Measurements from ENCODE around the gene PPP1R16B.

Gene PPP1R16B

DNA sequence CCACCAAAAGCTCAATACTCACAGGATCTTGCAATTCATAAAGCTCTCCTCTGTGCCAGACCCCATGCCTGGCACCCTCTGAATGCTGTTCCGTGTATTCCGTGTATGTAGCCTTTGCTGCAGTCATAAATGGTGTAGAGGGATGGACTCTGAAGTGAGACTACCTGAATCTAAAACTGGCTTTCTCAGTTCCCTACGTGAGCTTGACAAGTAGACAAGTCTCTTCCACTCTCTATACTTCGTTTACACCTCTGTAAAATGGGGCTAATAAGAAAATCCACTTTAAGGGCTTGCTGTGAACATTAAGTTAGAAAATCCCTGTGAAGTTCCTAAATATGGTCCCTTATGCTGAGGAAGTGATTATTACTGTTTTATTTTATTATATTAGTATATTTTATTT, 31.5 kb downstream of the PPP1R16B start:
- no peaks in the 10 kb centered on the region for H3K27me3 ChIP-seq (ENCODE audit: insufficient read depth, low read length)
- no peaks in the 10 kb centered on the region for H3K9me3 ChIP-seq (ENCODE audit: low read length)
- H3K4me1 ChIP-seq (ENCODE audit: insufficient read depth, low read length) = peaks cover 5% of the 10 kb centered on the region
- H2AFZ ChIP-seq (ENCODE audit: low read depth, low read length) = no peak overlapping the region
- H3K4me3 ChIP-seq (ENCODE audit: low read length) = no peak overlapping the region
- H3K36me3 ChIP-seq (ENCODE audit: insufficient read depth, low read length) = no peaks in the 10 kb centered on the region

DNA sequence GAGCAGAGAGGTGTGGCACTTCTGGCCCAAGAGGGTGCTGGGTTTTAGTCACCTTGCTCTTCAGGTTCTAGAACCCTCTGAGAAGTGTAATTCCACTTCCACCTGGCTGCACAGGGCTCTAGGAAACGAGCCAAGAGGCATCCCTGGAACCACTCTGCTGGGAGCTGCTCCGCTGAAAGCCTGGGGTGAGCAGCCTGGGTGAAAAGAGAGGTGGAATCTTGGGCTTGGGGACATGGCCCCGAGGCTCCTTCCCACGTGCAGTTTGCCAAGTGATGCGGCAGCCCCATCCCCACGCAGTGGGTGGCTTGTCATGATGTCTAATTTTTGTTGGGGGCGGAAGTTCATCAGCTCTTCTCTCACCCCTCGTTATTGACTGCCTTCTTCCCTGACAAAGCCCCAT, 32.8 kb downstream of the PPP1R16B start:
- peaks cover 5% of the 10 kb centered on the region for H3K4me1 ChIP-seq (ENCODE audit: insufficient read depth, low read length)
- H3K4me3 ChIP-seq (ENCODE audit: low read length) = no peak overlapping the region
- no peaks in the 10 kb centered on the region for H3K36me3 ChIP-seq (ENCODE audit: insufficient read depth, low read length)

DNA sequence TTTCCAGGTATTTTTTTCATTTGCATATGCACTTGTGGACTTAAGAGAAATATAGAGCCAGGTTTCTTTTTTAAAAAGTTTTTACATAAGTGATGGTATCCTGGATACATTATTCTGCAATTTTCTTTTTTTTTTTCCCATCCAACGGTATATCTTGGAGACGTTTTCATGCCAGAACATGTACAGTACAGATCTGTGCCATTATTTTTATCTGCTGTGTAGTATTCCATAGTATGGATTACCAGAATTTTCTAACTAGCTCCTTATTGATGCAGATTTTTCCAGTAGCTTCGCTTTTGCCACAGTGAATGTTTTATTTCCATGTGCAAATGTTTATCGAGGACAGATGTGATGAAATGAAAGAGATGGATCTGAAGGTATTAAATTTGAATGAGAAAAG, 34.1 kb downstream of the PPP1R16B start:
- Histone ChIP-seq H3K36me3 (ENCODE audit: insufficient read depth, low read length) (no peaks in the 10 kb centered on the region), H3K9me3 (ENCODE audit: low read length) (no peaks in the 10 kb centered on the region), H3K27me3 (ENCODE audit: insufficient read depth, low read length) (no peaks in the 10 kb centered on the region), H2AFZ (ENCODE audit: low read depth, low read length) (no peak overlapping the region), H3K4me1 (ENCODE audit: insufficient read depth, low read length) (peaks cover 5% of the 10 kb centered on the region), H3K4me3 (ENCODE audit: low read length) (no peak overlapping the region)

More for the DNA sequence above, 32.8 kb downstream of the PPP1R16B start:
- no peaks in the 10 kb centered on the region for H3K9me3 ChIP-seq (ENCODE audit: low read length)
- H2AFZ ChIP-seq (ENCODE audit: low read depth, low read length) = no peak overlapping the region
- H3K27me3 ChIP-seq (ENCODE audit: insufficient read depth, low read length) = no peaks in the 10 kb centered on the region

DNA sequence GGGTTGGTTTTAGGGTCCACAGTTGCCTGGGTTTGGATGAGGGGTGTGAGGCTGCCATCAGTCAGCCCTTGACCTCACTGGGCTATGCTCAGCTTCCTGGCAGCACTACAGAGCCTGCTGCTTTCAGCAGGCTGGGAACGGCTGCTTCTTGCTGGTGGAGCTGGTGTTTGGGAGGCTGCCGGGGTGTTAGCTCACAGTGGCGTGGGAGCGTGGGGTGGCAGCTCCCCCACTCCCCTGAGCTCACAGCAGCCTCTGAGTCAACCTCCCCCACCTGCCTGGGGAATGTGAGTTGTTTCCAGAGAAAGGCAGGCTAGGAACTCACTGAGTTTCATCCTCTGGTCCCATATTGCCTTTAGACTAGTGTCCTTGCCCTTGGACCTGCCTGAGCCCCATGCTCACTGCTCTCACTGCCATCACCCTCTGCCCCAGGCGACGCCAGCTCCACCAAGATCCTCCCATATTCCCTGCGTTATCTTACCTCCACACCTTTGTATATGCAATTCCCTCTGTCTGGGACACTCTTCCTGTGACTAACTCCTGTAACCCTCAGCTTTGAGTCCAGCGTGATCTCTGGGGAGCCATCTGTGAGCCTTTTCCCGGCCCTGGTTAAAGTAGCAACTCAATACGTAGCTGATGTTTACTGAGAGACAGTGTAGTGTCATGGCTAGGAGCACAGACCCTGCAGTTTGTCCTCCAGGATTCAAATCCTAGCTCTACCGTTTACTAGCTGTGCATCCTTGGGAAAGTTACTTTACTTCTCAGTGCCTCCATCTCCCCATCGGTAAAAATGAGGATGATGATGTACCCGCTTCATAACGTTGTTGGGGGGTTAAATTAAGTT, 34.8 kb downstream of the PPP1R16B start:
- Histone ChIP-seq H2AFZ (ENCODE audit: low read depth, low read length) (no peak overlapping the region), H3K4me3 (ENCODE audit: low read length) (no peak overlapping the region), H3K9me3 (ENCODE audit: low read length) (no peaks in the 10 kb centered on the region), H3K4me1 (ENCODE audit: insufficient read depth, low read length) (no peaks in the 10 kb centered on the region), H3K36me3 (ENCODE audit: insufficient read depth, low read length) (no peaks in the 10 kb centered on the region), H3K27me3 (ENCODE audit: insufficient read depth, low read length) (no peaks in the 10 kb centered on the region)

DNA sequence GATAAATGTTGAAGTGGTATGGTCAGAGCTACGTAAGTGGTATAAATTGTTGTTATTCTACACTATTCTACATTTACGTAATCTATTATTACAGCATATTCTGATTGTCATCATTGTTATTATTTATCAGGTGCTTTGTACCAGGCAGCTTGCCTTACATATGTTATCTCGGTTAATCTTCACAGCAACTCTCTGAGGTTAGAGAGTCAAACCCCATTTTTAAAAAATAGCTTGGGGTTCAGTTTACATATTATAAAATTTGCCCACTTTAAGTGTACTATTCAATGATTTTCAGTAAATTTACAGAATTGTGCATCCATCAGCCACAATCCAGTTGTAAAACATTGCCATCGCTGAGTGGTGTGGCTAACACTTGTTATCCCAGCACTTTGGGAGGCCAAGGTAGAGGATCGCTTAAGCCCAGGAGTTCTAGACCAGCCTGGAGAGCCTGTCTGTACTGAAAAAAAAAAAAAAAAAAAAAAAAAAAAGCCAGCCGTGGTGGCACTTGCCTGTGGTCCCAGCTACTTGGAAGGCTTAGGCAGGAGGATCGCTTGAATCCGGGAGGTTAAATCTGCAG, 35.5 kb downstream of the PPP1R16B start:
- Histone ChIP-seq H3K4me3 (ENCODE audit: low read length) (no peak overlapping the region), H3K36me3 (ENCODE audit: insufficient read depth, low read length) (no peaks in the 10 kb centered on the region), H3K9me3 (ENCODE audit: low read length) (no peaks in the 10 kb centered on the region), H3K4me1 (ENCODE audit: insufficient read depth, low read length) (no peaks in the 10 kb centered on the region), H3K27me3 (ENCODE audit: insufficient read depth, low read length) (no peaks in the 10 kb centered on the region), H2AFZ (ENCODE audit: low read depth, low read length) (no peak overlapping the region)

DNA sequence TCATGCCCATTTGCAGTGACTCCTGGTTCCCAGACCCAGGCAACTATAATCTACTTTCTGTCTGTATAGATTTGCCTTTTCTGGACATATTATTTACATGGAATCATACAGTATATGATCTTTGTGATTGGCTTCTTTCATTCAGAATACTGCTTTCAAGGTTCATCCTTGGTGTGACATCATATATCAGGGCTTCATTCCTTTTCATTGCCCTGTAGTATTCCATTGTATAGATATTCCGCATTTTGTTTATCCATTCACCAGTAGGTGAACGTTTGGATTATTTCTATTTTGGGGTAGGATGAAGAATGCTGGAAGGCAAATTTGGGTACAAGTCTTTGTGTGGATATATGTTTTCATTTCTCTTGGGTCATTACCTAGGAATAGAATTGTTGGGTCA, 36.1 kb downstream of the PPP1R16B start:
- Histone ChIP-seq H3K9me3 (ENCODE audit: low read length) (no peaks in the 10 kb centered on the region), H3K4me1 (ENCODE audit: insufficient read depth, low read length) (no peaks in the 10 kb centered on the region), H3K27me3 (ENCODE audit: insufficient read depth, low read length) (no peaks in the 10 kb centered on the region), H3K36me3 (ENCODE audit: insufficient read depth, low read length) (no peaks in the 10 kb centered on the region), H2AFZ (ENCODE audit: low read depth, low read length) (no peak overlapping the region), H3K4me3 (ENCODE audit: low read length) (no peak overlapping the region)

DNA sequence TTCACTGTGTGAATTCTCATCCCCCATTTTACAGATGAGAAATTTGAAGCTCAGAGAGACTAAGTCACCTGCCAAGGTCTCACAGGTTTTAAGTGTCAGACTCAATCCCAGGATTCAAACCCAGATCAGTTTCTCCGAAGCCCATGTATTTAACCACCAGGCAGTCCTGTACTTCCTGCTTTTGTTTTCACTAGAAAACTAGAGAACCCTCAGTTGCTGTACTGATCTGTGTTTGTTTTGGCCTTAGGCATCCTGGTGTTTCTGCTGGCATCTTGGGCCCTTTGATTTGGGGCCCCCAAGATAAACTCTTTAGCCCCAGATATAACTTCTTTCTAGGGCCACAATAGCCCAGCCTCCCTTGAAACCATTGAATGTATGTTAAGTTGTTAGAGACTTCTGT, 36.5 kb downstream of the PPP1R16B start:
- Histone ChIP-seq H3K4me1 (ENCODE audit: insufficient read depth, low read length) (no peaks in the 10 kb centered on the region), H3K36me3 (ENCODE audit: insufficient read depth, low read length) (no peaks in the 10 kb centered on the region), H3K27me3 (ENCODE audit: insufficient read depth, low read length) (no peaks in the 10 kb centered on the region), H3K9me3 (ENCODE audit: low read length) (no peaks in the 10 kb centered on the region), H3K4me3 (ENCODE audit: low read length) (no peak overlapping the region), H2AFZ (ENCODE audit: low read depth, low read length) (no peak overlapping the region)

DNA sequence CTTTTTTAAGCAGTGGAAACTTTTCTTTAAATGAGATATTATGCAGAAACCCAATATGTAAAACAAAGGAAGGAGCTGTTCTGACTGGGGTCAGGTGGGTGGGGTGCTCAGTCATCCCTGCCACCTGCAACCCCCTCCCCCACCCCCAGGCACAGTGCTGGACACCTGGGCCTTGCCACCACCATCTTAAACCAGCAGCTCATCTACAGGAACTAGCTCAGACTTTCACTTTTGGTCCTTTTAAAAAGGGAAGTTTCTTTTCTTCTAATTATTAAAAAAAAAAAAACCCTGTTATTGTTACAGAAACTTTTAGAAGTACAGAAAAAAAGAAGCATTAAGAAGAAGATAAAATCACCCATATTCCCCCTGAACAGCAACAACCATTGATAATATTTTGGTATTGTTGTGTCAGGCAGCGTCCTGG, 37.1 kb downstream of the PPP1R16B start:
- Histone ChIP-seq H3K4me3 (ENCODE audit: low read length) (no peak overlapping the region), H3K36me3 (ENCODE audit: insufficient read depth, low read length) (no peaks in the 10 kb centered on the region), H3K9me3 (ENCODE audit: low read length) (no peaks in the 10 kb centered on the region), H2AFZ (ENCODE audit: low read depth, low read length) (no peak overlapping the region), H3K27me3 (ENCODE audit: insufficient read depth, low read length) (no peaks in the 10 kb centered on the region), H3K4me1 (ENCODE audit: insufficient read depth, low read length) (no peaks in the 10 kb centered on the region)

DNA sequence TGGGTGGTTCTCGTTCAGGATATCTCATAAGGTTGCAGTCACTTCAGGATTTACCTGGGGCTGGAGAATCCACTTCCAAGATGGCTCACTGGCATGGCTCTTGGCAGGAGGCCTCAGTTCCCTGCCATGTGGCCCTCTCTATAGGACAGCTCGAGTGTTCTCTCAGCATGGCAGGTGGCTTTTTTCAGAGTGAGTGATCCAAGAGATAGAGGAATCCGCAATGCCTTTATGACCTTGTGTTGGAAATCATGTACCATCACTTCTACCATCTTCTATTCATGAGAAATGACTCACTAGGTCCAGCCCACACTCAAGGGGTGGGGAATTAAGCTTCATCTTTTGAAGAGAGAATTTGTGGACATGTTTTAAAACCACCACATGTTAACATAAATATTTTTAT, 37.8 kb downstream of the PPP1R16B start:
- H3K36me3 ChIP-seq (ENCODE audit: insufficient read depth, low read length) = no peaks in the 10 kb centered on the region
- no peaks in the 10 kb centered on the region for H3K27me3 ChIP-seq (ENCODE audit: insufficient read depth, low read length)
- no peak overlapping the region for H3K4me3 ChIP-seq (ENCODE audit: low read length)
- H3K9me3 ChIP-seq (ENCODE audit: low read length) = no peaks in the 10 kb centered on the region
- H3K4me1 ChIP-seq (ENCODE audit: insufficient read depth, low read length) = no peaks in the 10 kb centered on the region
- H2AFZ ChIP-seq (ENCODE audit: low read depth, low read length) = no peak overlapping the region

DNA sequence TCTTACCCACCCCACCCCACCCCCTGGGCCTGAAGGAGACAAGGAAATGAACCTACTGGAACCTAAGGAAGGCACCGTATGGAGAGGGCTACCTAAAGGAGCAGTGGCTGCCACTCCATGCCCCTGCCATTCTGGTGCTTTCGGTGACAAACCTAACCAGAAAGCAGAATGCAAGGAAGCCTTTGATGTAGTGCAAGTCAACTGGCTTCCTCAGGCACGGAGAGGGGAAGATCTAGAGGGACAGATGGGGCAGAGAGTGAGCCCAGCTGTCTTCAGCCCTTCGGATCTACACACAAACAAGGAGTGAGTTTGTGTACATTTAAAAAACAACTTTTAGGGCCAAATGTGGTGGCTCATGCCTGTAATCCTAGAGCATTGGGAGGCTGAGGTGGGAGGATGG, 39.5 kb downstream of the PPP1R16B start:
- Histone ChIP-seq H3K27me3 (ENCODE audit: insufficient read depth, low read length) (no peaks in the 10 kb centered on the region), H3K4me3 (ENCODE audit: low read length) (no peak overlapping the region), H3K4me1 (ENCODE audit: insufficient read depth, low read length) (no peaks in the 10 kb centered on the region), H3K36me3 (ENCODE audit: insufficient read depth, low read length) (no peaks in the 10 kb centered on the region), H3K9me3 (ENCODE audit: low read length) (no peaks in the 10 kb centered on the region), H2AFZ (ENCODE audit: low read depth, low read length) (no peak overlapping the region)

DNA sequence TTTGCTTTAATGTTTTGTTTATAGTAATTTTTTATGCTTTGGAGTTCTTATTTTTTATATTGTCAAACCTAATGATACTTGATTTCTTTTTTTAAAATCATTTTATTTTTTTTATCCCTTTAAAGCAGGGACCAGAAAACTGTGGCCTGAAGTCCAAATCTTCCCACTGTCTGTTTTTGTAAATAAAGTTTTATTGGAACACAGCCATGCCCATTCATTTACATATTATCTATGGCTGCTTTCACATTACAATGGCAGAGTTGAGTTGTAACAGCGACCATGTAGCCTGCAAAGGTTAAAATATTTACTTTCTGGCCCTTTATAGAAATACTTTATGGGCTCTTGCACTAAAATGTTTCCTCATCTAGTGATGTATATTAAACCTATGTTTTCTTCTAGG, 42.3 kb downstream of the PPP1R16B start:
- Histone ChIP-seq H2AFZ (ENCODE audit: low read depth, low read length) (no peak overlapping the region), H3K36me3 (ENCODE audit: insufficient read depth, low read length) (no peaks in the 10 kb centered on the region), H3K9me3 (ENCODE audit: low read length) (no peaks in the 10 kb centered on the region), H3K4me1 (ENCODE audit: insufficient read depth, low read length) (no peaks in the 10 kb centered on the region), H3K4me3 (ENCODE audit: low read length) (no peak overlapping the region), H3K27me3 (ENCODE audit: insufficient read depth, low read length) (no peaks in the 10 kb centered on the region)

DNA sequence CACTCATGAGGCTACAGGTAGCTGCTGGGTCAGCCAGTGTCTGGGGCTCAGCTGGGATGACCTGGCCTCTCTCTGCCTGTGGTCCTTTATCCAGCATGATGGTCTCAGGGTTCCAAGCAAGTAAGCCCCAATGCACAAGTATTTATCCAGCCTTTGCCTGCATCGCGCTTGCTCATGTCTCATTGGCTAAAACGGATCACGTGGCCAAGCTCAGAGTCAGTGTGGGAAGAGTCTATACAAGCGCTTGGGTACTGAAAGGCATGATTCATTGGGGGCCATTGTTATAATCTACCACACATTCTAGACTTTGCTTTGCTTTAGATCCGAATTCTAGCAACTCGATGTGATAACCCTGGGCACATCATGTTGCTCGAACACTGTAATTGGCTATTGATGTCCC, 48.3 kb downstream of the PPP1R16B start:
- H3K36me3 ChIP-seq (ENCODE audit: insufficient read depth, low read length) = no peaks in the 10 kb centered on the region

DNA sequence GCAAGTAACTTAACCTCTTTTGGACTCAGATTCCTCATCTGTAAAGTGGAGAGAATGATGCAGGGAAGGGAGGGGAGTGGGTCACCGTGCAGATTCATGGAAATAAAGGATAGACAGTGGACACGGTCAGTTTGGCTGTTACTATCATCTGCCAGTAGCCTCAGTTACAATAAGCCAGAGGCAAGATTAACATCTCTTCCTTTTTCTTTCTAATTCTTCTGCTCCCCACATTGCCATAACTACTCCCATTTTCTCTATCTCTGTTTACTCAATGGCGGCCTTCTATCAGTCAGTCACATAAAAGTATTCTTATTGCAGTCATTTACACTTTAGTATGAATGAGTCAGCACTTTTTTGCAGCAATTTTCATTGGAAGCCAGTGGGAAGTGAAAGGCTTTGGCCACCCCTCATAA, 49.2 kb downstream of the PPP1R16B start:
- Histone ChIP-seq H3K4me3 (ENCODE audit: low read length) (no peak overlapping the region), H3K9me3 (ENCODE audit: low read length) (no peaks in the 10 kb centered on the region), H2AFZ (ENCODE audit: low read depth, low read length) (no peak overlapping the region), H3K4me1 (ENCODE audit: insufficient read depth, low read length) (no peaks in the 10 kb centered on the region), H3K27me3 (ENCODE audit: insufficient read depth, low read length) (no peaks in the 10 kb centered on the region), H3K36me3 (ENCODE audit: insufficient read depth, low read length) (no peaks in the 10 kb centered on the region)

More for the DNA sequence above, 48.3 kb downstream of the PPP1R16B start:
- H3K4me1 ChIP-seq (ENCODE audit: insufficient read depth, low read length) = no peaks in the 10 kb centered on the region
- H2AFZ ChIP-seq (ENCODE audit: low read depth, low read length) = no peak overlapping the region
- no peaks in the 10 kb centered on the region for H3K9me3 ChIP-seq (ENCODE audit: low read length)
- no peak overlapping the region for H3K4me3 ChIP-seq (ENCODE audit: low read length)
- H3K27me3 ChIP-seq (ENCODE audit: insufficient read depth, low read length) = no peaks in the 10 kb centered on the region
